HG03460 (cell line): ENCODE results near the gene KCNIP4.
A peak's percentile ranks its signal among the peaks of the same experiment; 100 is the strongest.
"Not testable (repeated sequence)": the region's sequence is repeated elsewhere in the genome, so short reads cannot be mapped to it uniquely, and the experiment has no call there.

ENCODE experiments used
- ATAC-seq: cut with Tn5 transposase; IDR thresholded peaks from one replicate; pipeline ENCODE4 v1.9.1; 2021; ENCODE audit not compliant: unreplicated experiment

The KCNIP4 gene

DNA sequence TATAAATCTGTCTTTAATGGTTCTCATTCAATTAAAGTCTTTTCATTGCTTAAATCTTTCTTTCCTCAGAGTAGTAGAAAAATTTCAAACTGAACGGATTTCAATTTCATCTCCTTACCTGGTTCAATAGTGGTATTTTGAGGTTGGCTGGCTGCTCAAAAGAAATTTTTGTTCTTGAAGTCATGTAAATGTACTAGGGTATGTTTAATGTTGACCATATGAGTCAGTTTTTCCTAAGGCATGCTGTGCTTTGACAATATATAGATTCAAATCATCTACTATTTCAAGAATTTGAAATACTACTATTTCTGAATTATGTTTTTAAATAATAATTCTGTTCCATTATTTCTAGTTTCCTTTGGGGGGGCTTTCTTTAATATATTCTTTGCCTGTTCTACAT is 1142.9 kb downstream of the KCNIP4 start:
- no peak for ATAC-seq

DNA sequence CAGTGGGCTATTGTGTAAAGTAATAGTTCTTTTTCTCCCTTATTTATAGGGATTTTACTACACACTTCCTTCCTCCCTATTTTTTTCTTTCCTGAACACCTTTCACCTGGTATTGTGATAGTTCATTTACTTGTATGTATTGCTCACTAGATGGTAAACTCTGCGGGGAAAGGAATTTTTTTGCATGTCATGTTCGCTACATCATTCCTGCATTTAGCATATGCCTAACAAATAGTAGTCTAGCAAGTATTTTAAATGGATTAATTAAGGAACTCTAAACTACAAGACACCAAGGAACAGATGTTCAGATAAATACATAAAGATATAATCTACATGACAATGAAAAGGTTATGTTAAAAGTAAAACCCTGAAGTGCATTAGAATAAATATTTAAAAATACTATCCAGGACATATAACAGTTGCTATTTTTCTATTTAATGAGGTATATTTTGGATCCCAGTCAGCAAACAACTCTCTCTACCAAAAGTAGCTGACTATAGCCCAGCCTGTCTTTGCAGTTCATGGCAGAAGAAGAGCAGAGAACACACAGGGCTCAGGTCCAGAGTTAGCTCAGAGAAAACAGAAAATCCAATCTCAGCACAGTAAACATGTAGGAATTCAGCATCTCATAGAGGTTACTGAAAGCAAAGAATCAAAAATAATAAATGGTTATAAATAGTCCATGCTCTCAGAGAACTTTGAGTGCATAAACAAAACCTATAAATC is 1160.5 kb downstream of the KCNIP4 start:
- ATAC-seq, result no peak

DNA sequence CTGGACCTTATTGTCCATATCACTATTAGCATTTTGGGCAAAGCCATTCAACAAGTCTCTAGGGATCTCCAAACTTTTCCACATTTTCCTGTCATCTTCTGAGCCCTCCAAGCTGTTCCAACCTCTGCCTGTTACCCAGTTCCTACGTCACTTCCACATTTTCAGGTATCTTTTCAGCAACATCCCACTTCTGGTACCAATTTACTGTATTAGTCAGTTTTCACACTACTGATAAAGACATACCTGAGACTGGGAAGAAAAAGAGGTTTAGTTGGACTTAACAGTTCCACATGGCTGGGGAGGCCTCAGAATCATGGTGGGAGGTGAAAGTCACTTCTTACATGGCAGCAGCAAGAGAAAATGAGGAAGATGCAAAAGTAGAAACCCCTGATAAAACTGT is 1165.4 kb downstream of the KCNIP4 start:
- ATAC-seq, result not testable (repeated sequence)

DNA sequence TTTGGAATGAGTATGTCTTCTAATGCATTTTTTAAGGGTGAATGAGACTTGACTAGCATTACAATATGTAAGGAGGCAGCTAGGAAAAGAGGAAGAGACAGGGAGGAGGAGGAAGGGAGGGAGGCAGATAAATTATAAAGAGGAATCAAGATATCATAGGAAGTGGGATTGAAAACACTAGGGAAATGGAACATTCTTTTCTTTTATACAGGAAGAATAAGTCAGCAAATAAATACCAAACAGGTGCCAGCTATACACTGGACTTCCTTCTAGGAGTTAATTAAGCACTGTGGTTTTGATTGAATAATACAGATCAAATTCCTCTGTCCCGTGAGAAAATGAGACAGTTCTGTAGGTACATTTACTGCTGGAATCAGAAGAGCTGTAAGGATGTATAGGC is 1169.7 kb downstream of the KCNIP4 start:
- ATAC-seq, result no peak

DNA sequence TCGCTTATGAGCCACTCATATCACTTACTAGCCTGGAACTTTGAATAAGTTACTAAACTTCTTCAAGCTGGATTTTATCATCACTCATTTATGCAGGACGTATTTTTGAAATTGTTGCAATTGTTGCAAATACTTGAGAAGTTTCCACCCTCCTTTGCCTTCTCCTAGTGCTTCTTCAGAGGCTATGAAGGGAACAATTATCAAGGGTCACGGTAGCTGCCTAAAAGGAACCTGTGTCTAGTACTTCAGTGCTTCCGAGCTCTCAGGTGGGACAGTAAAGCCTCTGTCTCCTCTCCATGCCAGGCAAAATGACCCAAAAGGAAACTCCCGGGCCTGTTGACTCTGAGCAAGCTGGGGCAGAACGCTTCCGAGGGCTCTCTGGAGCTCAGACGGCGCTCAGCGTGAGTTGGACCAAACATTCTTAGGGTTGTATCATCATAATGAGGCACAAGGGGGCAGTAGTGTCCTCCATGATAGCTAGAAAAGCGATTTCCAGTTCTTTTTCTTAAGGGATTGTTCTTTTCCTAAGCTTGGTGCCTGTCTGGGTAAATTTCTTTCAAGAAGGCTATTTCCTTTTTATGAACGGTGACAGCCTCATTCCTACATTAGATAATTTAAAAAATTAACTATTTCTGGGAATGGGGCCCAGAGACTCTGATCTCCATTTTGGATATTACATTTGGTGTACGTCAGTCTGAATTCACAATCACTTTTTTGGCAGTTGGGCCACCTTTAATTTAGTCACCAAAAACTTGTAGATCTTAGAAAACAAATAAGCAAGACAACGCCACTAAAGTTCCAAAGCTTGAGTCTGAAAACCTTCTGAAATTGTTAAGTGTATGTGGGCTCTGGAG is 1175.2 kb downstream of the KCNIP4 start:
- peak; percentile 84 for ATAC-seq

DNA sequence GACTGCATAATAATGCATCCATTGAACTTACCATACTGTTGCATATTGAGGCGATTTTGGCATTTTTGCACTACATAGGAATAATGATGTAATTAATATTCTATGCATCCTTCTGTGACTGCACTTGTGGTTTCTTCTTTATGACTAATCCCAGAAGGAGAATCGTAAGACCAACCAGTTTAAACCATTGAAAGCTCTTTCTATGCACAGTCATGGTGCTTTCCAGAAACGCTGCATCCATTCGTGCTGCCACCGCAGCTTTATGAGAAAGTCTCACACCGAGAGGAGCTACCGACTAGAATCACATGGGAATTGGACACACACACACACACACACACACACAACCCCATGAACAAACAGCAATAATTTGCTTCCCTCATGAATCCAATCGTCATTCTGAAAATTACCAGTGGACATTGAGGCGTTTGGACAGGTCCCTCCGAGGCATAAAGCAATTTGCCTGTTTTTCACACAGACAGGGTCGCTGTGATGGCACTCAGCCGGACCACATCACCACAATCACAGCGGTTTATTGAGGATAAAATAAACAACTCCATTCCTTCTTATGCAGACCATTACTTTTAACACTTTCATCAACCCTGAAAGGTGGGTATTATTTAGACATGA is 1184.1 kb downstream of the KCNIP4 start:
- ATAC-seq, result no peak

DNA sequence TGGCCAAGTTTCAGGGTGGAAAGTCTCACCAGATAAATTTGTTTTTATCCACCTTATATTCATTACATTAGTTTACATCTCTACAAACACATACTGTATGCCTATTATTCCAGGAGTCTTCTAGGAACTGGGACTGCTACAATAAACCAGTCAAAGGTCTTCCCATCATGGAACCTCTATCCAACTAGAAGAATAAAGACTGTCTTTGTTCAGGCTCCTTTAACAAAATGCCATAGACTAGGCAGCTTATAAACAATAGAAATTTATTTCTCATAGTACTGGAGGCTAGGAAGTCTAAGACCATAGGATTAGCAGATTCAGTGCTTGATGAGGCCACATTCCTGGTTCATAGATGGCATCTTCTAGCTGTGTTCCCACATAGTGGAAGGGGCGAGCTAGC is 1186.7 kb downstream of the KCNIP4 start:
- ATAC-seq, result no peak

DNA sequence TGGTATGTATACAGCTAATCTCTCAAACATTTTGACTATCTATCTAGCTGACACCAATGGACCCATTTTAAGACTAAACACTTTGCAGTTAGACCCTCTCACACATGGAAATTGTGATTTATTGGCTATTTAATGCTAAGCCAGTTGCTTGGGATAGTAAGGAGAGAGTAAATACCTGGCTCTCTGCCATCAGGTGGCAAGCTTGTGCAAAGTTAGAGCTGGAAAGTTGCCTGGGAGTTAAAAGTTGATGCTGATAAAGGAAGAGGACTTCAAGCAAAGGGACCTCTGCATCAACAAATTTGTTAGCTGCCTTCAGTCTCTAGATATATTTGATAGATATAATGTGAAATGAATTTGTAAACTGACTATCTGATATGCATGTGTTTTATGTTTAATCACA is 1187.2 kb downstream of the KCNIP4 start:
- no peak for ATAC-seq

DNA sequence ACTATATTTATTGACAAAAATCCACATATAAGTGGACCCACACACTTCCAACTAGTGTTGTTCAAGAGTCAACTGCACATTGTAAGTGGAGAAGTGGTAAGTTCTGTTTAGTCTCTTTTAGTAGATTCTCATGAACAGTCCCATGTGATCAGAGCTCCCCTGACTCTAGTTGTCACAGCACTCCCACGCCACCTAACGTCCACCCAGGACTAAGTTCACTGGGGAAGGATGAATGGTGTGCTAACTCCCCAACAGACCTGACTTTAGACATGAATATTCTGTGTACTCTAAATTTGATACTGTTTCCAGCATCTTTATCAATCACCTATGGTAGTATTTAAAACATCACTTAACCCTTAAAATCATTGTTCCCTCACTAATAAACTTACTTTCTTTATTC is 1188.5 kb downstream of the KCNIP4 start:
- ATAC-seq, result no peak

DNA sequence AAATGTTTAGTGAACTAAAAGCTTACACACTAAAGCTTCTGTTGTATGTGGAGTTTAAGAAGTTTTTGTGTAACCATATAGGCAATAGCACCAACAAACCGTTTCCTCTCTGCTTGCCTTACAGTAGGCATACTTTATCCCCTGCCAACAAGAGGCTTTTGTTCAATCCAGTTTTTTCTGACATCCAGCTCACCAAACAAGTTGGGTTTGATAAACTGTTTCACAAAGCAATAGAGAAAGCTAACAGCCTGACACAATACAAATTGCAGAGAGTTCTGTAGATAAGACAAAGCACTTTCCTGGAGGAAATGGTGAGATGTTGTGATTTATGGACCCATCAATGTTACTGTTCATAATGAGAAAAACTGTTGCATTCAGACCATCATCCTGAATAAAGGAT is 1194.5 kb downstream of the KCNIP4 start:
- no peak for ATAC-seq

DNA sequence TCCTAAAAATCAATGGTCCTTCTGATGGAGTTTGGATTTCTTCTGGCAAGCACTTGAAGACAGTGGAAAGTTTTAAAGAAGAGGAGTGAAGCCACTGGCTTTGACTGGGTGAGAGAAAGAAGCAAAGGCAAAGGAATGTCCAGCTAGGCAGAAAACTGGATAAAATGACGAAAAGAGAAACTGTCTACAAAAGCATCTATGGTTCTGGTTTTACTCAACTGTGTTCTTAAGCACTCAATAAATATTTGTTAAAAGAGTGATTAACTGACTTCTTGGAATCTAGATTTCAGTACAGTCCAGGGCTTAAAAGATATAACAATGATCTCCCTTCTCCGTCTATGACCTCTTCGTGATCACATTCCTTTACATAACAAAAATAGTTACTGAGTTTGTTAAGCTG is 1195.9 kb downstream of the KCNIP4 start:
- no peak for ATAC-seq

DNA sequence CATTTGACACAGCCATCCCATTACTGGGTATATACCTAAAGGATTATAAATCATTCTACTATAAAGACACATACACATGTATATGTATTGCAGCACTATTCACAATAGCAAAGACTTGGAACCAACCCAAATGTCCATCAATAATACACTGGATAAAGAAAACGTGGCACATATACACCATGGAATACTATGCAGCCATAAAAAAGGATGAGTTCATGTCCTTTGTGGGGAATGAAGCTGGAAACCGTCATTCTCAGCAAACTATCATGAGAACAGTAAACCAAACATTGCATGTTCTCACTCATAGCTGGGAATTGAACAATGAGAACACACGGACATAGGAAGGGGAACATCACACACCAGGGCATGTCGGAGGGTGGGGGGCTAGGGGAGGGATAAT is 1202.6 kb downstream of the KCNIP4 start:
- ATAC-seq, result not testable (repeated sequence)

DNA sequence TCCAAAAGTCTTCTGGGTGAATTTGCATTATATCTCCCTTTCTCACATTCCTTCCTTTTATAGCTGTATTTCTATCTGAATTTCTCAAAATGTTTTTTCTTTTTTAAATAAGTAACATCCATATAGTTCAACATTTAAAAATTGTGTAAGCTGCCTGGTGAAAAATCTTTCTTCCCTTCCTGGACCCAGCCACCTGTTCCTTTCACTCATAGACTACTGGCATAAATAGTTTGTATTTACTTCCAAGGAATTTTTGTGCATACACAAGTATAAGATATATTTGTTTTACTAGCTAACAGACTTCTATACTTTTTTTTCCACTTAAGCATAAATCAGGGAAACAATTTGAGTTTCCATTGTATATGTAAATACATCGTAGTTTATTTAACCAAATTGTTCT is 1212.6 kb downstream of the KCNIP4 start:
- no peak for ATAC-seq

DNA sequence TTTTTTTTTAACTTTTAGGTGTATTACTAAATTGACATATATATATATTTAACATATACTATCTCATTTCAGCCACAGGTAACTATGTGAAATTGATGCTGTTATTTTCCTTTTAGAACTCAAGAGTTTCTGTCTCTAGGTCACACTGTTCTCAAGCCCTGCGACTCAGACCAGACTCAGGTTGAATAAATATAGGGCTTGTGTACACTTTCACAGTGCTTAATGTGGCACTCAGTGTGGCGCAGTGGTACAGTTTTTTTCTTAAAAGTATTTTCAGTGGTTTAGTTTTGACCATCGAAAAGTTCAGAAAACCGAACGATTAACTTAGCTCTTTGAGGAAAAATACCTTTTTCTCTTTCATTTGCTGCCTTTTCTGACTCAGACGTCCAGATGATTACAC is 1223.7 kb downstream of the KCNIP4 start:
- ATAC-seq, result no peak

DNA sequence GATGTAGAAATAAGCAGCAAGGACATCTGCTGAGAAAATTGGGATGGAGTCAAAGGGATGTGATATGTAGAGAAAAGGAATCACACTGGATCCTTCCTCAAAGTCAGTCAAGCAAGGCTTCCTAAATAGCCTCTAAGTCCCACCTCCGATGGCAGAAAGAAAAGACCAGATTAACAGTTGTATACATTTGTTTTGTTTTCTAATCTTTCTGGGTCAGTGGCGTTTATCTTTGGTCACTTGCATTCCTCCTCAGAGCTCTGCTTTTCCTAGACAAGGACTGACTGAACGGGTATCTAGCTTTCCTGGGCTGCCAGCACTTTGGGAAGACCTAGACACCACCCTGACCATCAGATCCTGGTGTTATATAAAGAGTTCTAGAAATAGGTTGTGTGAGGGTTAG is 1225.1 kb downstream of the KCNIP4 start:
- ATAC-seq, result no peak

DNA sequence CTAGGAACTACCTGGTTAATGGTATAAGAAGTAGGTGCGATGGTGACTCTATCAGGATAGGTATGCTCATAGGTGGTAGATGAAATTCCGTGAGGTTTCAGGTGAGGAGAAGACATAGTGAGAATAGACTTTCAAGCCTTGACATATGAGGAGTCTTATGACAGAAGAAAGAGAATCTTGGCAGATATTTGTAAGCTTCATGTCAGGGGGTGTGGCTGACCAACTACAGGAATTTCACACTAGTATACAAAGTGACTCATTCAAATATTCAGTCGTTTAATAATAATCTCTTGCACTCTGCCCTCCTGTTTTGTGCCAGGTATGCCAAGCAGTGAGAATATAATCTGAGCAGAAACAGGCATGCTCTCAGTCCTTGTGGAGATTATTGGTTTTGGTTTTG is 1225.6 kb downstream of the KCNIP4 start:
- no peak for ATAC-seq

DNA sequence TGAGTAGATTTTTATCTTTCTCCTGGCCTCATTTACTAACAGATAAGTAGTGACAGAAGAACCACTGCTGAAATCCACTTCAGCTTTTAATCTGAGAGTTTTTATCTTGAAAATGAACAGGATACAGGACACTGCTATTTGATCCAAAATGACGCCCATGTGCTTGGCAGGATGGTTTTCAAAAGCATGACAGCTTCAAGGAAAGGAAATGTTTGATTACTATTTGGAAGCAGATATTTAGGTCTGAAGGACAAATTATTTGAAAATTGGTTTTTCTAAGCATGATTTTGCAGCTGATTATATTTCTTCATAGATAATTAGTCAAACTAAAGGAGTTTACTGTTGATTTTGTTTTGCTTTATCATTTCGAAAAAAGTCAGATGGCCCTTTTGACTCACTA is 1237.2 kb downstream of the KCNIP4 start:
- ATAC-seq, result no peak

DNA sequence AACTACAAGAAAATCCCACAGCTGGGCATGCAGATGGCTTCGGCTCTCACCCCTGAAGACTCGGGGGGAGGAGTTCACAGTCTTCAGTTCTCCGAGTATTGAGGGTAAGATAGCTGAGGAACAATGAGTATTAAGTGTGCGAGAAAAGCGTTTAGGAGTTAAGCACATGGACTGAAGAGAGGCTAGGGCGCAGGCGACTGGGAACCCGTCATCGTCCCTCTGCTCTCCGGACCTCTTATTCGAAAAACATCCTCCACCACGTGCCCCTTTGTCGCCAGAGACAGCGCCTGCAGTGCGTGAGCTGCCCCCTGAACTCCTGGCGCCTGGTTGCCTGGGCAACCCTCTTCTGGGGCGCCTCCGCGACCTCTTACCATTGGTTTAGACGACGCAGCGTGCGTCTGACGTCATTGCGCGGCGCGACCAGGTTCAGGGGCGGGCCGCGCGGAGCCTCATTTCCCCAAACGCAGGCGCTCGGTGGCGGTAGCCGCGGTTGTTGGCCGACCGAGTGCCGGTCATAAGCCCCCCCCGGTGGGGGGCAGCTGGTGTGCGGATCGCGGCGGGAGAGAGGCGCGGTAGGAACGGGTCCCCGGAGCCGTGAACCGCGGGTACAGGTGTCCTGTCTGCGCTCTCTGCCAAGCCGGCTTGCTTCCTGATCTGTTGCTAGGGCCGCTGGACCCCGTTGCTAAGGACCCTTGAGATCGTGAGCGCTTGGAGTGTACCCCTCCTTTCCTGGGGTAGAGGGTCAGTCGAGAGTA is 1248.4 kb downstream of the KCNIP4 start, which contains the start of gene PACRGL:
Gene PACRGL (plus strand): TSS at position 452 of the 755 bp plus-strand sequence. CDS start 4,024 bp downstream, outside the sequence.
- peak; percentile 100 for ATAC-seq

DNA sequence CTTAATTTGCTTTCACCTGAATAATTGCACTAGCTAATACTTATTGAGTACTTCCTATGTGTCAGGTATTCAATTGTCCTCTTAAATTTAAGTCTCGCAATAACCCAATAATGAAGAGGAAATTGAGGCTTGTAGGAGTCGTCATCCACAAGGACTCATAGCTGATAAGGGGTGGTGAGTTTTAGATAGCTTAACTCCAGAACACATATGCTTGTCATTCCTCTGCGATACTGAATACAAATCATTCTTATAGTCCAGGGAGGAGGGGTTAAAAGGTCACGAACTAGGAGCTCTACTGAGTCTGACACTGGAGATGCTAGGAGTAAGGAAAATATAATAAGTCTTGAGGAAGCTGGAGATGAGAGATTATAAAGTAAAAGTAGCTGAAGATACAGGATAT is 1249.8 kb downstream of the KCNIP4 start:
- no peak for ATAC-seq

DNA sequence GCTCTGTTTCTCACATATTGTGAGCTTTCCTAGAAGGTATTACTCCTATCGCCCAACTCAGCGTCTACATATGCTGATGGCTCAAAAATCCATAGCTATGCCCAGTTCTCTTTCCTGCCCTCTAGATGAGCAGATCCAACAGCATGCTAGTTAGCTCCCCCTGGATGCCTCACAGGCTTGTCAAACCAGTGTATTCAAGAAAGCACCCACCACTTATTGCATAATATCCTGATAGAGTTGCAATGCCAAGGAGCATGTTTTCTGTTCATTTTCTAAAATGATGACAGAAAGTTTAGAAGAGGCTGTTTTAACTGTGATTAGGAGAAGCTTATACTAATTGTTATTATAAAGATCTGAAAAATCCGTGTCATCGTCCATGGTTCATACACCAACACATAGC is 1250.2 kb downstream of the KCNIP4 start:
- ATAC-seq, result no peak

DNA sequence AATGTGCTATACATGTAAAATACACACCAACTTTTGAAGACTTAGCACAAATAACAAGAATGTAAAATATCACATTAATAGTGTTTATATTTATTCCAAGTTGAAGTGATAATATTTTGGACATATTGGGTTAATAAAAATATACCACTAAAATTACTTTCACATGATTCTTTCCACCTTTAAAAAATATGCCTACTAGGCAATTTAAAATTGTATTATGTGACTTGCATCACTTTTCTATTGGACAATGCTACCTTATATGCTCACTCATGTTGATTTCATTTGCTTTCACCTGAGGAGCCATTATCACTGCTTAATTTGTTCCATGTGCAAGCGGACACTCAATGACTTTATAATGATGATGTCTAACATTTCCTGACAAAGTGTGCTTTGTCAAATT is 1251.8 kb downstream of the KCNIP4 start:
- ATAC-seq, result no peak
